WTC11 (cell line): ENCODE data around the gene TNN. TPM values are rescaled to one million over a fixed set of nuclear protein-coding genes. Genes with fewer than 3 reads are reported as not detected.

Experiments used
- ATAC-seq: fragments of 200-7000 bp; cut with Tn5 transposase; 2 replicates; pipeline ENCODE4 v1.10.0; 2021; ENCODE audit warnings: mild to moderate bottlenecking, moderate library complexity
- CTCF ChIA-PET: fragments of 300-600 bp; sonication (Branson Sonifier 250); formaldehyde crosslinking; loops from one replicate; lab custom pipeline; 2021; ENCODE audit warnings: antibody characterized with exemption; lab: Charles Lee
- POLR2A ChIA-PET: fragments of 350-600 bp; sonication (Branson Sonifier 250); formaldehyde crosslinking; loops from one replicate; lab custom pipeline; 2021; ENCODE audit warnings: antibody characterized with exemption; lab: Charles Lee
- DNase-seq: peaks from one replicate; pipeline ENCODE4 v3.0.0; 2021; ENCODE audit warnings: low spot score
- H3K27ac Mint-ChIP-seq: 2 replicates; pipeline ENCODE4 v1.8.0; 2021; ENCODE audit warnings: mixed read lengths
- H3K27me3 Mint-ChIP-seq: 2 replicates; pipeline ENCODE4 v1.8.0; 2021; ENCODE audit warnings: low read depth, mild to moderate bottlenecking, moderate library complexity, mixed read lengths
- H3K36me3 Mint-ChIP-seq: 2 replicates; pipeline ENCODE4 v1.8.0; 2021; ENCODE audit warnings: mixed read lengths
- H3K4me1 Mint-ChIP-seq: 2 replicates; pipeline ENCODE4 v1.8.0; 2022; ENCODE audit warnings: mixed read lengths
- H3K4me3 Mint-ChIP-seq: 2 replicates; pipeline ENCODE4 v1.8.0; 2021; ENCODE audit warnings: mild to moderate bottlenecking, moderate library complexity, mixed read lengths
- H3K9me3 Mint-ChIP-seq: 2 replicates; pipeline ENCODE4 v1.8.0; 2021; ENCODE audit warnings: mixed read lengths
- AR ChIP-seq: fragments of 250-450 bp; sonication (Bioruptor Pico); IDR thresholded peaks from 2 replicates; pipeline ENCODE4 v1.9.0; 2021; ENCODE audit warnings: mild to moderate bottlenecking
- ATF1 ChIP-seq: sonication (generic); formaldehyde crosslinking; IDR thresholded peaks from 2 replicates; pipeline ENCODE4 v1.8.1; 2023; ENCODE audit warnings: mild to moderate bottlenecking, moderate library complexity, missing genetic modification reagents
- E2F1 ChIP-seq: sonication (generic); formaldehyde crosslinking; IDR thresholded peaks from 2 replicates; pipeline ENCODE4 v1.8.0; 2022; ENCODE audit warnings: mild to moderate bottlenecking, missing genetic modification reagents
- ERG ChIP-seq: fragments of 250-450 bp; sonication (Bioruptor Pico); IDR thresholded peaks from 2 replicates; pipeline ENCODE4 v1.8.0; 2021; ENCODE audit warnings: mild to moderate bottlenecking
- JAZF1 ChIP-seq: fragments of 250-450 bp; sonication (Bioruptor Pico); IDR thresholded peaks from 2 replicates; pipeline ENCODE4 v1.9.0; 2021; ENCODE audit warnings: moderate library complexity, mild to moderate bottlenecking, inconsistent platforms
- MLX ChIP-seq: sonication (generic); formaldehyde crosslinking; IDR thresholded peaks from 2 replicates; pipeline ENCODE4 v1.8.1; 2023; ENCODE audit warnings: mild to moderate bottlenecking, missing genetic modification reagents, moderate library complexity
- NFATC4 ChIP-seq: fragments of 250-450 bp; sonication (Bioruptor Pico); IDR thresholded peaks from 2 replicates; pipeline ENCODE4 v1.9.0; 2021; ENCODE audit warnings: mild to moderate bottlenecking
- NR1H2 ChIP-seq: sonication (generic); formaldehyde crosslinking; IDR thresholded peaks from 2 replicates; pipeline ENCODE4 v1.9.0; 2021; ENCODE audit warnings: mild to moderate bottlenecking, moderate library complexity, missing genetic modification reagents
- OVOL2 ChIP-seq: fragments of 250-450 bp; sonication (Bioruptor Pico); IDR thresholded peaks from 2 replicates; pipeline ENCODE4 v1.9.0; 2021; ENCODE audit warnings: mild to moderate bottlenecking, borderline replicate concordance
- SP1 ChIP-seq: sonication (generic); formaldehyde crosslinking; conservative IDR thresholded peaks from 2 replicates; pipeline ENCODE4 v1.8.1; 2022; ENCODE audit warnings: missing genetic modification reagents
- ZNF425 ChIP-seq: fragments of 250-450 bp; sonication (Bioruptor Pico); conservative IDR thresholded peaks from 2 replicates; pipeline ENCODE4 v1.9.0; 2021; ENCODE audit warnings: mild to moderate bottlenecking
- ZNF532 ChIP-seq: fragments of 250-450 bp; sonication (Bioruptor Pico); IDR thresholded peaks from 2 replicates; pipeline ENCODE4 v1.9.0; 2021; ENCODE audit warnings: mild to moderate bottlenecking, borderline replicate concordance
- ZSCAN18 ChIP-seq: fragments of 250-450 bp; sonication (Bioruptor Pico); IDR thresholded peaks from 2 replicates; pipeline ENCODE4 v2.1.2; 2022; ENCODE audit warnings: mild to moderate bottlenecking, moderate library complexity
- total RNA-seq: library from RNA; stranded (reverse); gene quantifications from 3 replicates; pipeline ENCODE4 v1.2.3, GENCODE V29; 2021

TNN gene
- total RNA-seq, 1 experiment from 2014 or later: 0.44 TPM

GRCh38 chr1:175054736-175055135 is 12.9 kb upstream of the TNN start:
- no peak for DNase-seq
- Mint-ChIP-seq H3K27me3 (no peaks in the 10 kb centered on the region), H3K36me3 (no peaks in the 10 kb centered on the region), H3K9me3 (peaks cover 9% of the 10 kb centered on the region), H3K4me1 (no peaks in the 10 kb centered on the region), H3K4me3 (no peak overlapping the region), H3K27ac (no peak overlapping the region)
- ChIA-PET CTCF (interaction anchor here (0.8 to 1.9 kb wide), 3 partner anchors 25 to 97 kb away, joined by 3 to 5 read pairs (median 3); no protein-coding TSS in a partner anchor), POLR2A (interaction anchor here (0.8 kb wide), 1 partner anchor 13 kb away, joined by 3 read pairs; the partner anchor contains the start of gene TNN)
- no peak for ATAC-seq
- TF ChIP-seq ERG (CRISPR knock-in tag) (no peak), ZSCAN18 (CRISPR knock-in tag) (no peak), ZNF425 (CRISPR knock-in tag) (no peak), OVOL2 (CRISPR knock-in tag) (no peak), E2F1 (CRISPR knock-in tag) (no peak)

- Mint-ChIP-seq H3K36me3 (no peaks in the 10 kb centered on the region), H3K27ac (no peak overlapping the region), H3K4me3 (no peak overlapping the region), H3K9me3 (peaks cover 3% of the 10 kb centered on the region; the same call in 1 of the 2 replicates), H3K27me3 (no peaks in the 10 kb centered on the region), H3K4me1 (peaks cover 2% of the 10 kb centered on the region; the same call in 1 of the 2 replicates)
- no peak for TF ChIP-seq ZSCAN18 (CRISPR knock-in tag)
- DNase-seq (no peak), ATAC-seq (no peak)
- CTCF ChIA-PET: interaction anchor here (0.7 to 1.7 kb wide), 3 partner anchors 11 to 63 kb away, joined by 3 to 8 read pairs (median 3); no protein-coding TSS in a partner anchor
- POLR2A ChIA-PET: interaction anchor here (0.6 kb wide), 1 partner anchor 192 kb away, joined by 3 read pairs; no protein-coding TSS in a partner anchor
Measured at GRCh38 chr1:175062339-175062738, 5.3 kb upstream of the TNN start.

GRCh38 chr1:175062858-175063257 is 4.8 kb upstream of the TNN start:
- no peak for ATAC-seq
- Mint-ChIP-seq H3K4me1 (peaks cover 6% of the 10 kb centered on the region; the same call in 1 of the 2 replicates), H3K4me3 (no peak overlapping the region), H3K27me3 (no peaks in the 10 kb centered on the region), H3K9me3 (peaks cover 3% of the 10 kb centered on the region; the same call in 1 of the 2 replicates), H3K27ac (no peak overlapping the region), H3K36me3 (no peaks in the 10 kb centered on the region)
- ChIA-PET CTCF (interaction anchor here (0.7 to 1.7 kb wide), 2 partner anchors 11 to 62 kb away, joined by 3 to 8 read pairs; no protein-coding TSS in a partner anchor), POLR2A (interaction anchor here (0.6 kb wide), 1 partner anchor 192 kb away, joined by 3 read pairs; no protein-coding TSS in a partner anchor)
- DNase-seq: no peak
- TF ChIP-seq OVOL2 (CRISPR knock-in tag): no peak
- TF ChIP-seq JAZF1 (CRISPR knock-in tag): no peak
- TF ChIP-seq ATF1 (CRISPR knock-in tag): no peak
- TF ChIP-seq NFATC4 (CRISPR knock-in tag): no peak
- no peak for TF ChIP-seq ZNF532
- TF ChIP-seq SP1: no peak
- TF ChIP-seq MLX (CRISPR knock-in tag): no peak
- no peak for TF ChIP-seq AR
- TF ChIP-seq NR1H2 (CRISPR knock-in tag): no peak
